Fibroblast of skin of back (primary cell): ENCODE results near the gene ZC3H11A. TPM values are rescaled to one million over a fixed set of nuclear protein-coding genes. Genes with fewer than 3 reads are reported as not detected.
"Not testable (repeated sequence)": the region's sequence is repeated elsewhere in the genome, so short reads cannot be mapped to it uniquely, and the experiment has no call there.

ENCODE experiments used
- DNase-seq: peaks from one replicate; pipeline ENCODE4 v3.0.0-alpha.2; 2013
- polyA plus RNA-seq, 2 experiments: library from polyadenylated mRNA; unstranded; fragments of 120-200 nt; gene quantifications; one replicate each; pipeline ENCODE4 v1.2.1, GENCODE V29; 2013; ENCODE audit not compliant: insufficient read length in 2 of 2

Gene ZC3H11A
- polyA plus RNA-seq (2013, experiment 1 of 2; ENCODE audit: insufficient read length): 66.3 TPM
- polyA plus RNA-seq (2013, experiment 2 of 2; ENCODE audit: insufficient read length): 71.6 TPM

DNA sequence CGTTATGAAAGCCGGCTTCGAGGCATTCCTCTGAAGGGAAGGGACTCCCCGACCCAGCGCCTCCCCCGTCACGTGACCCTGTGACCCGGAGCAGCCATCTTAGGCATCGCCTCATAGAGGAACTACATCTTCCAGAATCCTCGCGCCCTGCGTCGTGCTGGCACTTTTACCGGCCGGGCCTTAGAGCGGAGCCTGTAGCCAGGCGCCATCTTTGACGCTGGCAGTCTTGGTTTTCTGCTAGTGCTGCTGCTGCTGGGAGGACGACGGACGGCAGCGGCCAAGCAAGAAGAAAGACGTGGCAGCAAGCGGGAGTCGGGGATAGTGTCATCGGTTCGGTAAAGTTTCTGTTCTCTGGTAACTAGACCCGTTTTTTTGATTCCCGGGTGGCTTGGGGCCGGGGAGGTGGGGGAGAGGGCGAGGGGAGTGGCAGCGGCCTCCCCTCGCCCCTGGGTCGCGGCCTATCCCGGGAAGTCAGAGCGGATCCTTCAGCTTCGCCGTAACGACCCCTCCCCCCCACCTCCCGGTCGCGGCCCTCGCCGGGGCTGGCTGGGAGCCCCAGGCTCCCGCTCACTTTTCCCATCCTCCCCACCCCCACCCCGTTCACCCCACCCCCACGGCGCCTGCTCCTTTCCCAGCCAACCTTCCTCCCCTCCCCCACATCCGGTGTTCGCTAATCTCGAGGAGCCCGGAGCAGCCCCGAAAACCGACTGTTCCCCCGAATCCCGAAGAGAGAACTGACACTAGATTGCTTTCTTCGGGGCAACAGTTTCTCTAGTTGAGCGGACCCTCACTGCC, at the start of gene ZC3H11A, which contains the start of gene ZBED6:
Gene ZC3H11A (plus strand): TSS at position 183 of the 795 bp plus-strand sequence. CDS start 21,448 bp downstream, outside the sequence.
Gene ZBED6 (plus strand): TSS at position 183 of the 795 bp plus-strand sequence. CDS start 1,900 bp downstream, outside the sequence.
- peak; percentile 99 for DNase-seq

DNA sequence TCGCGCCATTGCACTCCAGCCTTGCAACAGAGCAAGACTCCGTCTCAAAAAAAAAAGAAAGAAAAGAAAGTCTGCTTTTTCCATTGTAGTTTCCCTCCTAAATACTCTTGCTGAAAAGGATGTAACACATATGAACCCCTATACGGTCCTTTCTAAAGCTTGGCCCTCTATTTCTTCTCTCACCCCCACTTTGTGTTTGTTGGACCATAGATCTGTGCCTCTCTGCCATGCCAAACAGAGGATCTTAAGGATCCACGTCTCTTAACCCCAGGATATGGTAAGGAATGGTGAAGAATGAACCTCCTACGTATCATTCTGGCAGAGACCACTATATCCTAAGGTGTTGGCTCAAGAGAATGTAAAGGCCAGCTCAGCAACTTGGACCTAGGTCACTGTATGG, 49.1 kb upstream of the ZC3H11A start:
- DNase-seq: no peak

DNA sequence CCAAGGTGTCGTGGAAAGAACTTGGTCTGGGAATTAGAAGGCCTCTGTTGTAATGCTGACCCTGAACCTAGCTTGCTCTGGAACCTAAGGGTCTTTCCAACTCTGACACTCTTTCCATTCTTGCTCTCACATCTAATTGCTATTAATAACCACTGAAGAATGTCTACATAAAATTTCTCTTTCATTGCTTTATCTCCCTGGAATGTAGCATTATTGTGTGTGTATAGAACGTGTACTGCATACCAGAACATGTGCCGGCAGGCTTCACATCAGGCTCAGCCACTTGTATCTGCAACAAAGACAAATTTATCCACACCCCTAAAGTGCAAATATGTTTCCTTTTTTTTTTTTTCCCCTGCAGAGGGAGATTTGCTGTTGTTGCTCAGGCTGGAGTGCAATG, 44.4 kb upstream of the ZC3H11A start:
- peak; percentile 90 for DNase-seq

- DNase-seq: not testable (repeated sequence)
Observed at GRCh38 chr1:203751618-203752361, 43.6 kb upstream of the ZC3H11A start.

DNA sequence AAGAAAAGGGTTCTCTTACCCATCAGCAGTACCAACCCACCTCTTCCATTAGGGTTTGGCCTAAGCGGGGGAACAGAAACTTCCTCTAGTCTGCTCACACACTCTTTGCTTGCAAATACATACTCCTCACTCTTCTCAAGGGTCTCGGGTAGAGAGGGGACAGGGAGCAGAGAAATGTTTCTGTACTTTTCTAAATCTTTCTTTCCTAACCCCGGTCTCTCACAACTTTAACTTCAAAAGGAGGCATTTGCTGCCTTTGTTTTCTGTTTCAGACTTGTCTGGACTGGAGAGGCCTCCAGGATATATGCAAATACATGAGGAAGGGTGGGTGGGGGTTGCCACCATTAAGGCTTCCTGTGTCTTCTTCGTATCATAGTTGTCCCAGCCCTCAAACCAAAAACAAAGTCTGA, 41.0 kb upstream of the ZC3H11A start:
- no peak for DNase-seq

GRCh38 chr1:203756036-203756435, 39.4 kb upstream of the ZC3H11A start:
- DNase-seq: no peak

GRCh38 chr1:203758749-203759148, 36.7 kb upstream of the ZC3H11A start:
- not testable (repeated sequence) for DNase-seq

GRCh38 chr1:203760506-203760905, 34.9 kb upstream of the ZC3H11A start:
- DNase-seq: no peak

- not testable (repeated sequence) for DNase-seq
Observed at GRCh38 chr1:203761958-203762357, 33.5 kb upstream of the ZC3H11A start.

DNA sequence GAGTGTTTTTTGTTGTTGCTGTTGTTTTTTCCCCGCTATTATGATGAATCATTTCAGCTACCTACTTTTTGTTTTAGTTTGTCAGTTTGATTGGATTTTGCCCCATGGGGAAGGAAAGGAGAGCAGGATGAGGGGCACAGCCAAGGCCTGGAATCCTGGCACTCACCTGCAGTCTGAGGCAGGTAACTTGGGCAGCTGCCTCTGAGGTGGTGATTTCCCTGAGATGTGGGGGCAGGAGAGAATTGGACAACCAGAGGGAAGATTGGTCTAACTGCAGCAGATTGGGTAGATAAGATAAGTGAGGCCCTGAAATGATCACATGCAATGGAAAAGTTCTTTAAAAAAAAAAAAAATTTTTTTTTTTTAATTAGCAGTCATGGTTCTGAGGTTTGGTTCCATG, 31.9 kb upstream of the ZC3H11A start:
- DNase-seq: no peak

DNA sequence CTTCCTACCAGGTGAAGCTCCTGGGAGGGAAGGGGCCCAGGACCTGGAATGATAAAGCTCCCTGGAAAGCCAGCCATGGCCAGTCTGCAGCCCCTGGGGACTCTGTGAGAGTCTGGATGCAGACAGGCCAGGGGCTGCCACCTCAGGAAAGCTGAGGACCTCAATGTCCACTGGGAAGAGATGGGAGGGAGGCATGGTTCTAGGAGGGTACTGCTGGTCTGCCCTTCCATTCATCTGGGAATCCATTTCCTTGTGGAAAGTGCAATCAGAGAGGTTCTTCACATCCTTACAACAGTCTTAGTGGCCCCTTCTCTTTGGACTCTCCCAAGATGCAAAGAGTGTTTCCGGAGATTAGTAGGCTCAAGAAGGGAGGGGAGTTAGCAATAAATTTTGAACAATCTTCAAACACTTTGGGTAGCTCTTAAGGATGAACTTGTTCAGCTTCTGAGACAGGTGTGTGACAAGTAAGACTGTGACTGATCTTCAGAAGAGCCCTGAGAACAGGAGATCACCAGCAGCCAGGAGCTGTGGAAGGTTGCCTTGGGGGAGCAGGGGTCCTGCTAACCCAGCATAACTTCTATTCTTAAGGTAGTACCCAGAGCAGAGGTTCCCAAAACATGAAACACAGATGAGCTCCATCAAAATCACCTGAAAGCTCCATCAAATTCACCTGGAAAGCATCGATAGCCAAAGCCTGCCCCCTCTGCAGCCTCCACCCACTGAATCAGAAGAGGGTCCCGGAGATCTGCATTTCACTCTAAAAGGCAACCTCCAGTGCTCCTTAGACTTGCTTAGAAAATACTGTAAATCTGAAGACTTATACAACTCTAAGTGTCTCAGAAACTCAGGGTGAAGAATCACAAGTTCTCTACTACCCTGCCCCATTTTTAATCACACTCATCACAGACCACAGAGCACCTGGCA, 31.1 kb upstream of the ZC3H11A start:
- DNase-seq: no peak

GRCh38 chr1:203765029-203765837, 30.2 kb upstream of the ZC3H11A start, which contains the start of gene LAX1:
Gene LAX1, plus strand, starts transcription at chr1:203765183. Its CDS starts 383 bp downstream, at chr1:203765566.
- no peak for DNase-seq

DNA sequence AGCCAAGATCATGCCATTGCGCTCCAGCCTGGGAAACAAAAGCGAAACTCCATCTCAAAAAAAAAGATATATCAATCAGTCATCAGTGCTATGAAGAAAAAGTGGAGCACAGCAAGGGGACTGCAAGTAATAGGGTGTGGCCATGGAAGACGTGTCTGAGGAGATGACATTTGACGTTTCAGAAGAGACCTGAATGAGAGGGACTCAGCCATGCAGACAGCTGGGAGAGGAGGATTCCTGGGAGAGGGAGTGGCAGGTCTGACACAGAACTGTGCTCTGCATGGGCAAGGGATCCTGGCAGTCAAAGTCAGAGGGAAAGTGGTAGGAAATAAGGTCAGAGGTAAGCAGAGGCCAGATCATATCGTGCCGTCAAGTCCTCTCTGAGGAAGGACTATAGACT, 27.2 kb upstream of the ZC3H11A start:
- DNase-seq: no peak

DNA sequence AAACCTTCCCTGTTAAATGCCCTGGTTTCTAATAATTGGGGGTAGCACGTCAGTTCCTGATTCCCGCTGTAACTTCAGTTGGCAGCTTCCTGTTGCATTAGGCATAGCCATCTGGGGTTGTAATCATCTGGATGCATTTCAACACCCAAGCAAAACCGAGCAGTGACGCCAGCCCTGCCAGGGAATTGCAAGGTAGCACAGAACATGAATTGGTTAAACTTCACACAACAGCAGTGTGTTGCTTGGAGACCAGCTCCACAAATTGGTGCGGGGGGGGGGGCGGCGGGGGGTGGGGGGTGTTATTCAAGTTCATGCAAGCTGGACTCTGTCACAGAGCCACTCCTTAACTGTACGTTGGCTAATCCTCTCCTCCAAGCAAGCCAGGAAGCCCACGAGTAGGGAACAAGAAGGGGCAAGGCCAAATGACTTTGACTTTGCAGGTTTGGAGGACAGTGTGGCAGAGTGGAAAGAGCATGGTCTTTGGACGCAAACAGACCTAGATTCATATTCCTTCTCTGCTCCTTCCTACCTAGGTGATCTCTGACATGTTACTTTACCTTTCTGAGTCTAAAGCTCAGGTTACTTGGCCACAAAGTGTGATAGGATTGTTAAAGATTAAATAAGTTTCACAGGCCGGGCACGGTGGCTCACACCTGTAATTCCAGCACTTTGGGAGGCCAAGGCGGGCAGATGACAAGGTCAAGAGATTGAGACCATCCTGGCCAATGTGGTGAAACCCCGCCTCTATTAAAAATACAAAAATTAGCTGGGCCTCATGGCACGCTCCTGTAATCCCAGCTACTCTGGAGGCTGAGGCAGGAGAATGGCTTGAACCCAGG, 25.7 kb upstream of the ZC3H11A start:
- peak; percentile 81 for DNase-seq

DNA sequence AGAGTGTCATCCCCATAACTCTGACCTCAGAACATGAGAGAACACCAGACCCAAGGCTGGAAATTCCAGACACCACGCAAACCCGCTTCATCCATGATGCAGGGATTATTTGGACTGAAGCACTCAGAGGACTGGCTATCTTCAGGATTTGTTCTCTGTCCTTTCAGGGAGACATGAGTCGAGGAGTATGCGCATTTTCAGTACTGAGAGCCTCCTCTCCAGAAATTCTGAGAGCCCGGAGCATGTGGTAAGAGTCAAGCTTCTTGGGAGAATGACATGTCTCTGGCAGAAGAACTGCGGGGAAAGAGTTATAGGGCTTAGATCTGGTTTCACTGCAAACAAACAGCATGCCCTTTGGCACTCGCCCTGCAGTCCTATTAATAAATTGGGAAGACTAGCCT, 23.5 kb upstream of the ZC3H11A start:
- DNase-seq: no peak

- DNase-seq: no peak
Observed at GRCh38 chr1:203772836-203773235, 22.6 kb upstream of the ZC3H11A start.

DNA sequence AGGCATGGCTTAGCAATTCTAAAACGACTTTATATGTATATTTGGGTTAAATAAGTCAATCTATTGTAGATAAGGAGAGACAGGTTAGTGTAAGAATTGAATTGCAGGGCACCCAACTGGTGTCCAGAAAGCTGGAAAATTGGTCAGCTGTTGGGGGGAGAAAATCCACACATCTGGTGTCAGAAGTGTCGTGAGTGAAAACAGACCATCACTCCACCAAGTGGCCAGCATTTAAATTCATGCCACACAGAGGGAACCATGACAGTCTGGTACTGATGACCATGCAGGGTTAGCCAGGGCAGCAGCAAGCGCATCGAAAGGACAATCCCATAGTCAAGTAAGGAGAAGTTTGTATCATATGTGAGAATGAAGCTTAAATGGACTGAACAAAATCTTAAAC, 18.8 kb upstream of the ZC3H11A start:
- no peak for DNase-seq

- no peak for DNase-seq
Observed at GRCh38 chr1:203777596-203777995, 17.8 kb upstream of the ZC3H11A start.

DNA sequence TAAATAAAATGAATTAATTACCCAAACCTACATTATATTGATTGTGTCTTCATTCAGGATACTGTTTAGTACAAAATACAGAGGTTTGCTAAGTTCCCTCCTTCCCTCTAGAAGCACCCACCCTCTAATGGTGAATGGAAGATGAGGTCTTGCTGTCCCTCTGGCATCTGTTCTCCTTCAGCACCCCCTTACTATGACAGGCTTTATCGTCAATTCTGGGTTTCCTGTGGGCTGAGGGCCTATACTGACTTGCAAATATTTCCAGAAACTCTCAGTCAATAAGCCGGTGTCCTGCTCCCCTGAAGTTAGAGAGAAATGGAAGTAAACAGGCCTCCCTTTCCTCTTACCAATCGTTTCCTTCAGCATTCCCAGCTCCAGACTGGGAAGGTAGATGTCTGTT, 17.3 kb upstream of the ZC3H11A start:
- no peak for DNase-seq

DNA sequence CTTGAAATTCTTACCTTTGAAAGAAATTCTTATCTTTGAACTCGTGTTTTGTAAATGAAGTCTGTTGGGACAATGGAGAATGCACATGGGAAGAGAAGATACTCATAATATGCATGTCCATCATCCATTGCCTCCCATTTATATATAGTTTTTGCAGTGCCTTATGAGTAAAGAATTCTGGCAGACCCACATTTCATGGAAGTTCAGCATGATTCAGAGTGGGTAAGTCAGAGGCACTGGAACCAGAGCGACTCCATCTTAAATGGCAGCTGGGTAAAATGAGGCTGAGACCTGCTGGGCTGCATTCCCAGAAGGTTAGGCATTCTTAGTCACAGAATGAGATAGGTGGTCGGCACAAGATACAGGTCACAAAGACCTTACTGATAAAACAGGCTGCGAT, 16.6 kb upstream of the ZC3H11A start:
- no peak for DNase-seq
